CD14-positive monocyte (primary cell): ENCODE results near the gene PLAU. TPM values are rescaled to one million over a fixed set of nuclear protein-coding genes. Genes with fewer than 3 reads are reported as not detected.

Experiments
- DNase-seq, 3 donors: peaks; one replicate each; pipeline ENCODE4 v3.0.0-alpha.2; 2011 to 2022
- H2AFZ ChIP-seq: 2 replicates; pipeline ENCODE4 v1.6.0; 2012; ENCODE audit warnings: mild to moderate bottlenecking, low read depth, low read length, inconsistent platforms; ENCODE audit not compliant: insufficient read depth, poor library complexity, severe bottlenecking
- H3K27ac ChIP-seq, 2 donors: 1 replicate in 1 of 2; 2 replicates in 1 of 2; pipeline ENCODE4 v1.5.1; 2012 to 2013; ENCODE audit warnings: low read length in 2 of 2, control low read depth in 1 of 2, inconsistent platforms in 1 of 2, low read depth in 1 of 2, mild to moderate bottlenecking in 1 of 2
- H3K27me3 ChIP-seq, 2 donors: one replicate each; pipeline versions ENCODE4 v1.6.0 to v1.6.1; 2011 to 2013; ENCODE audit warnings: low read length in 2 of 2; ENCODE audit not compliant: control insufficient read depth in 2 of 2, insufficient read depth in 2 of 2
- H3K36me3 ChIP-seq, 2 donors: replicated peaks in 1 of 2; 1 replicate in 1 of 2; 2 replicates in 1 of 2; pipeline versions ENCODE4 v1.5.1 to v1.6.1; 2012 to 2013; ENCODE audit warnings: low read length in 2 of 2, control low read depth in 1 of 2, inconsistent platforms in 1 of 2, mild to moderate bottlenecking in 1 of 2; ENCODE audit not compliant: insufficient read depth in 2 of 2, control insufficient read depth in 1 of 2
- H3K4me1 ChIP-seq, 2 donors: 1 replicate in 1 of 2; 2 replicates in 1 of 2; pipeline versions ENCODE4 v1.5.1 to v1.6.1; 2012 to 2013; ENCODE audit warnings: low read length in 2 of 2, control low read depth in 1 of 2, inconsistent platforms in 1 of 2, mild to moderate bottlenecking in 1 of 2, moderate library complexity in 1 of 2; ENCODE audit not compliant: insufficient read depth in 2 of 2, control insufficient read depth in 1 of 2
- H3K4me2 ChIP-seq: replicated peaks from 2 replicates; pipeline ENCODE3; 2012; ENCODE audit warnings: low read length, moderate library complexity, mild to moderate bottlenecking; ENCODE audit not compliant: poor library complexity, severe bottlenecking; ENCODE audit errors: extremely low read depth
- H3K4me3 ChIP-seq, 3 experiments: fragments of 200-600 bp in 1 of 3; sonication (generic) in 1 of 3; replicated peaks in 1 of 3; 1 replicate in 2 of 3; 2 replicates in 1 of 3; pipeline ENCODE4 v1.5.1; 2011 to 2013; ENCODE audit warnings: low read length in 3 of 3, mild to moderate bottlenecking in 3 of 3, control low read depth in 2 of 3, low read depth in 2 of 3, inconsistent platforms in 1 of 3, moderate library complexity in 1 of 3
- H3K79me2 ChIP-seq: 2 replicates; pipeline ENCODE4 v1.6.0; 2012; ENCODE audit warnings: mild to moderate bottlenecking, control low read depth, inconsistent platforms, low read length, moderate library complexity; ENCODE audit not compliant: insufficient read depth
- H3K9ac ChIP-seq: 2 replicates; pipeline ENCODE4 v1.6.0; 2017; ENCODE audit warnings: low read length, mild to moderate bottlenecking; ENCODE audit not compliant: insufficient read depth, poor library complexity, severe bottlenecking
- H3K9me3 ChIP-seq, 2 donors: replicated peaks in 1 of 2; 1 replicate in 1 of 2; 2 replicates in 1 of 2; pipeline versions ENCODE4 v1.5.1 to v1.6.1; 2012 to 2013; ENCODE audit warnings: low read length in 2 of 2, control low read depth in 1 of 2; ENCODE audit not compliant: control insufficient read depth in 1 of 2, insufficient read depth in 1 of 2
- H4K20me1 ChIP-seq: 2 replicates; pipeline ENCODE4 v1.6.0; 2012; ENCODE audit warnings: mild to moderate bottlenecking, low read length, control low read depth, moderate library complexity; ENCODE audit not compliant: insufficient read depth
- H3K27ac Mint-ChIP-seq, 7 donors: one replicate each; pipeline ENCODE4 v1.8.0; 2020; ENCODE audit warnings: mild to moderate bottlenecking in 7 of 7, mixed read lengths in 7 of 7, moderate library complexity in 6 of 7, inconsistent platforms in 2 of 7
- H3K27me3 Mint-ChIP-seq, 3 donors: one replicate each; pipeline ENCODE4 v1.8.0; 2021 to 2022; ENCODE audit warnings: low read depth in 3 of 3, mild to moderate bottlenecking in 3 of 3, mixed read lengths in 3 of 3, moderate library complexity in 3 of 3, inconsistent platforms in 1 of 3
- H3K36me3 Mint-ChIP-seq, 2 donors: one replicate each; pipeline ENCODE4 v1.8.0; 2020; ENCODE audit warnings: mixed read lengths in 2 of 2, inconsistent platforms in 1 of 2, mild to moderate bottlenecking in 1 of 2
- H3K4me1 Mint-ChIP-seq: one replicate; pipeline ENCODE4 v1.8.0; 2020; ENCODE audit warnings: mild to moderate bottlenecking, mixed read lengths
- H3K4me3 Mint-ChIP-seq, 2 donors: one replicate each; pipeline ENCODE4 v1.8.0; 2020; ENCODE audit warnings: mild to moderate bottlenecking in 2 of 2, mixed read lengths in 2 of 2, moderate library complexity in 1 of 2
- H3K9me3 Mint-ChIP-seq, 7 donors: one replicate each; pipeline ENCODE4 v1.8.0; 2020 to 2022; ENCODE audit warnings: mixed read lengths in 7 of 7, mild to moderate bottlenecking in 6 of 7, moderate library complexity in 6 of 7, inconsistent platforms in 2 of 7
- WGBS: methylation state at CpG from one replicate; pipeline ENCODE4 v1.1.5; 2013; ENCODE audit warnings: missing lambda C conversion rate; ENCODE audit not compliant: insufficient coverage; 5-methylcytosine and 5-hydroxymethylcytosine counted together
- intact Hi-C, 2 donors: fragments of 100-400 bp; cut with micrococcal nuclease; formaldehyde crosslinking; loops; one replicate each; pipeline versions ENCODE4 v1.15.0 to v1.15.1; 2023
- polyA plus RNA-seq, 3 donors: library from polyadenylated mRNA; depleted of rRNA in 1 of 3; unstranded in 2 of 3; stranded (reverse) in 1 of 3; fragments of 300-500 nt in 2 of 3; fragments of >200 nt in 1 of 3; fragmentation: Illumina TruSeq in 2 of 3; gene quantifications; 1 replicate in 2 of 3; 2 replicates in 1 of 3; pipeline ENCODE4 v1.2.3, GENCODE V29; 2012 to 2021
- TF ChIP-seq, protein P1 (sequence below): fragments of 200-600 bp; IDR thresholded peaks from one replicate; pipeline ENCODE4 v1.8.0; 2022; ENCODE audit warnings: antibody characterized with exemption, mild to moderate bottlenecking

Gene PLAU
- polyA plus RNA-seq, 3 donors = 0.16 to 1.5 (median 0.43) TPM

DNA sequence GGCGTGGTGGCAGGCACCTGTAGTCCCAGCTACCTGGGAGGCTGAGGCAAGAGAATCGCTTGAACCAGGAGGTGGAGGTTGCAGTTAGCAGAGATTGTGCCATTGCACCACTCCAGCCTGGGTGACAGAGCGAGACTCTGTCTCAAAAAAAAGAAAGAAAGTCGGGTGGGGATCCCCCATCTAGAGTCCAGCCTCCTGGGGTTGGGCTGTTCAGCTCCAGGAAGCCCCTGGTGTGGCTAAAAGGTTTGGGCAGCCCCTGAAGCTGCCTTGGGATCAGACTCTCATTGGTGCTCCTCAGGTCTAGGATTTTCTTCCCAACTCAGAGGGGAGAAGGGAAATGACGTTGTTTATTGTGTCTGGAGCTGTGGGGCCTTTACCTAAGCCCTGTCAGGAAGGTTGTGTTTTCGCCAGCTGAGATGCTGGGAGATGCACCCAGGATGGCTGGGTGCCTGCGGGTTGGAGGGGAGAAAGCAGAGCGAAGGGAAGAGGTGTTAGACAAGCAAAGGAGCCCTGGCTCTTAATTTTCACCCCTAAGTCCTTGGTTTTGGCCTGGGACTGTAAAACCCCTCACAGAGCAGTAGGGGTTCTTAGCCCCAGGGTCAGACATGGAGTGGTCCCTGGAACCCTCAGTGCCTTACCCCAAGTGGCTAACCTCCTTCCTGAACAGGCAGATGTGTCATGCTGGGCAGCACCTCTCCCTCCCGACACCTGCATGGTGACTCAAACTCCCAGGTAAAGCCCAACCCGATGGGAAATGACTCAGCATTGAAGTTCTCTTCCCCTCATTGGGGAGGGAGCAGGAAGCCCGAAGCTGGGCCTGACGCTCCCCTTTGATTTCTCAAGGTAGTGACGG is 21.1 kb downstream of the PLAU start:
- TF ChIP-seq, protein P1, sequence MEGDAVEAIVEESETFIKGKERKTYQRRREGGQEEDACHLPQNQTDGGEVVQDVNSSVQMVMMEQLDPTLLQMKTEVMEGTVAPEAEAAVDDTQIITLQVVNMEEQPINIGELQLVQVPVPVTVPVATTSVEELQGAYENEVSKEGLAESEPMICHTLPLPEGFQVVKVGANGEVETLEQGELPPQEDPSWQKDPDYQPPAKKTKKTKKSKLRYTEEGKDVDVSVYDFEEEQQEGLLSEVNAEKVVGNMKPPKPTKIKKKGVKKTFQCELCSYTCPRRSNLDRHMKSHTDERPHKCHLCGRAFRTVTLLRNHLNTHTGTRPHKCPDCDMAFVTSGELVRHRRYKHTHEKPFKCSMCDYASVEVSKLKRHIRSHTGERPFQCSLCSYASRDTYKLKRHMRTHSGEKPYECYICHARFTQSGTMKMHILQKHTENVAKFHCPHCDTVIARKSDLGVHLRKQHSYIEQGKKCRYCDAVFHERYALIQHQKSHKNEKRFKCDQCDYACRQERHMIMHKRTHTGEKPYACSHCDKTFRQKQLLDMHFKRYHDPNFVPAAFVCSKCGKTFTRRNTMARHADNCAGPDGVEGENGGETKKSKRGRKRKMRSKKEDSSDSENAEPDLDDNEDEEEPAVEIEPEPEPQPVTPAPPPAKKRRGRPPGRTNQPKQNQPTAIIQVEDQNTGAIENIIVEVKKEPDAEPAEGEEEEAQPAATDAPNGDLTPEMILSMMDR = no peak
- H3K27me3 ChIP-seq = no peaks in the 10 kb centered on the region
- H3K4me1 ChIP-seq = peaks cover 16 to 18% of the 10 kb centered on the region in 2 donors
- no peak overlapping the region for H3K4me3 Mint-ChIP-seq
- peaks cover 0 to 3% (median 0%) of the 10 kb centered on the region in 7 donors for H3K9me3 Mint-ChIP-seq
- H3K9ac ChIP-seq = no peak overlapping the region
- H3K9me3 ChIP-seq = no peaks in the 10 kb centered on the region
- H3K27me3 Mint-ChIP-seq = peaks cover 0 to 4% (median 3%) of the 10 kb centered on the region in 3 donors
- H3K4me3 ChIP-seq = no peak overlapping the region
- WGBS = 75% methylated on average over 6 of the region's 13 CpGs
- intact Hi-C loops = no loop called here
- no peak overlapping the region for H3K27ac ChIP-seq
- H3K36me3 Mint-ChIP-seq = no peaks in the 10 kb centered on the region
- H3K4me2 ChIP-seq = no peak overlapping the region
- H4K20me1 ChIP-seq = no peaks in the 10 kb centered on the region
- peaks cover 32% of the 10 kb centered on the region for H3K4me1 Mint-ChIP-seq
- no peaks in the 10 kb centered on the region for H3K36me3 ChIP-seq
- H2AFZ ChIP-seq = no peak overlapping the region
- H3K27ac Mint-ChIP-seq = peak overlapping the region in 6 of 7 donors; percentile 18 to 79 (median 65)
- H3K79me2 ChIP-seq = no peaks in the 10 kb centered on the region
- DNase-seq = peak; percentile 45 to 88 (median 53)

DNA sequence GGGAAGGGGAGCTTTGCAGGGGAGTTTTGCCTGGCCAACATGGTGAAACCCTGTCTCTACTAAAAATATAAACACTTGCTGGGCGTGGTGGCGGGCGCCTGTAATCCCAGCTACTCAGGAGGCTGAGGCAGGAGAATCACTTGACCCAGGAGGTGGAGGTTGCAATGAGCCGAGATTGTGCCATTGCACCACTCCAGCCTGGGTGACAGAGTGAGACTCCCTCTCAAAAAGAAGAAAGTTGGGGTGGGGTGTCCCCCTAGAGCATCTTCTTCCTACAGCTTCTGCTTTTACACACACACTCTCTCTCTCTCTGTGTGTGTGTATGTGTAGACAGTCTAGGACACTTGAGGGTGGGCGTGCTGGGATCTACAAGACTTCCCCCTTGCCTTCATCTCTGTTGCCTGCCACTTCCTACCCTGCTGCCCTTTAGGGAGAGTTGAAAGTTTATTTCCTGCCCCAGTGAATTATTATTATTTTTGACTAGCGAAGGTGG is 21.7 kb downstream of the PLAU start:
- TF ChIP-seq, protein P1 = no peak
- H3K9me3 Mint-ChIP-seq = peaks cover 0 to 3% (median 0%) of the 10 kb centered on the region in 7 donors
- H3K27me3 Mint-ChIP-seq = peaks cover 0 to 4% (median 2%) of the 10 kb centered on the region in 3 donors
- no peaks in the 10 kb centered on the region for H3K36me3 Mint-ChIP-seq
- Histone ChIP-seq H3K79me2 (no peaks in the 10 kb centered on the region), H3K9me3 (no peaks in the 10 kb centered on the region), H3K27ac (no peak overlapping the region), H3K4me3 (no peak overlapping the region), H3K27me3 (no peaks in the 10 kb centered on the region), H3K4me2 (no peak overlapping the region), H3K9ac (no peak overlapping the region), H3K4me1 (peaks cover 16 to 18% of the 10 kb centered on the region in 2 donors), H4K20me1 (no peaks in the 10 kb centered on the region), H2AFZ (no peak overlapping the region), H3K36me3 (no peaks in the 10 kb centered on the region)
- peak overlapping the region in 6 of 7 donors; percentile 18 to 79 (median 65) for H3K27ac Mint-ChIP-seq
- intact Hi-C loops = no loop called here
- peaks cover 27% of the 10 kb centered on the region for H3K4me1 Mint-ChIP-seq
- WGBS = 71% methylated on average over 1 of the region's 6 CpGs
- H3K4me3 Mint-ChIP-seq = no peak overlapping the region
- peak in 2 of 3 donors; percentile 42 to 46 for DNase-seq
